Measurements from ENCODE around the gene GABRE.

The GABRE gene

GRCh38 chrX:151982222-151982621, 7.7 kb upstream of the GABRE start:
- DNase-seq (ENCODE audit: low spot score): no peak
- Histone ChIP-seq H3K27ac (no peak overlapping the region), H3K4me3 (no peak overlapping the region)
- TF ChIP-seq CTCF (IDR thresholded peaks at IDR 0.05): no peak

GRCh38 chrX:151981129-151981528, 6.7 kb upstream of the GABRE start:
- Histone ChIP-seq H3K27ac (no peak overlapping the region), H3K4me3 (no peak overlapping the region)
- no peak for TF ChIP-seq CTCF (IDR thresholded peaks at IDR 0.05)
- no peak for DNase-seq (ENCODE audit: low spot score)

GRCh38 chrX:151977923-151978322, 3.4 kb upstream of the GABRE start:
- Histone ChIP-seq H3K27ac (no peak overlapping the region), H3K4me3 (no peak overlapping the region)
- no peak for TF ChIP-seq CTCF (IDR thresholded peaks at IDR 0.05)
- no peak for DNase-seq (ENCODE audit: low spot score)

- no peak overlapping the region for H3K27ac ChIP-seq
- H3K4me3 ChIP-seq: no peak overlapping the region
- no peak for TF ChIP-seq CTCF (IDR thresholded peaks at IDR 0.05)
- peak; percentile 40 for DNase-seq (ENCODE audit: low spot score)
Observed at GRCh38 chrX:151977009-151977408, 2.5 kb upstream of the GABRE start.

GRCh38 chrX:151975736-151976275, 1.3 kb upstream of the GABRE start:
- no peak overlapping the region for H3K27ac ChIP-seq
- no peak overlapping the region for H3K4me3 ChIP-seq
- peak; percentile 43 for DNase-seq (ENCODE audit: low spot score)
- no peak for TF ChIP-seq CTCF (IDR thresholded peaks at IDR 0.05)

GRCh38 chrX:151975228-151975593, 735 bp upstream of the GABRE start:
- H3K27ac ChIP-seq: no peak overlapping the region
- no peak for TF ChIP-seq CTCF (IDR thresholded peaks at IDR 0.05)
- no peak for DNase-seq (ENCODE audit: low spot score)
- H3K4me3 ChIP-seq: peak overlapping the region; percentile 74

GRCh38 chrX:151973851-151974335, 583 bp downstream of the GABRE start:
- H3K27ac ChIP-seq: peak overlapping the region; percentile 31 to 76
- no peak for TF ChIP-seq CTCF (IDR thresholded peaks at IDR 0.05)
- peak overlapping the region; percentile 74 for H3K4me3 ChIP-seq
- DNase-seq (ENCODE audit: low spot score): peak; percentile 71

Data from coronary artery (tissue), 2 donors.